ENCODE measurements around the gene ADORA2A. TPM values are rescaled to one million over a fixed set of nuclear protein-coding genes. Genes with fewer than 3 reads are reported as not detected.
A peak's percentile ranks its signal among the peaks of the same experiment; 100 is the strongest.

Gene ADORA2A
- total and polyA plus RNA-seq, 10 of the 15 experiments (the other 5 are each of a cell fraction or from before 2014, with no cell fraction given), result 0.69 to 31.2 (median 18.3) TPM

- TF ChIP-seq TCF12 (IDR thresholded peaks at IDR 0.05; ENCODE audit: low read depth, low read length) (no peak), NKRF (conservative IDR thresholded peaks at IDR 0.05) (no peak), ZNF622 (IDR thresholded peaks at IDR 0.05) (no peak)
- TF ChIP-seq, protein P1, sequence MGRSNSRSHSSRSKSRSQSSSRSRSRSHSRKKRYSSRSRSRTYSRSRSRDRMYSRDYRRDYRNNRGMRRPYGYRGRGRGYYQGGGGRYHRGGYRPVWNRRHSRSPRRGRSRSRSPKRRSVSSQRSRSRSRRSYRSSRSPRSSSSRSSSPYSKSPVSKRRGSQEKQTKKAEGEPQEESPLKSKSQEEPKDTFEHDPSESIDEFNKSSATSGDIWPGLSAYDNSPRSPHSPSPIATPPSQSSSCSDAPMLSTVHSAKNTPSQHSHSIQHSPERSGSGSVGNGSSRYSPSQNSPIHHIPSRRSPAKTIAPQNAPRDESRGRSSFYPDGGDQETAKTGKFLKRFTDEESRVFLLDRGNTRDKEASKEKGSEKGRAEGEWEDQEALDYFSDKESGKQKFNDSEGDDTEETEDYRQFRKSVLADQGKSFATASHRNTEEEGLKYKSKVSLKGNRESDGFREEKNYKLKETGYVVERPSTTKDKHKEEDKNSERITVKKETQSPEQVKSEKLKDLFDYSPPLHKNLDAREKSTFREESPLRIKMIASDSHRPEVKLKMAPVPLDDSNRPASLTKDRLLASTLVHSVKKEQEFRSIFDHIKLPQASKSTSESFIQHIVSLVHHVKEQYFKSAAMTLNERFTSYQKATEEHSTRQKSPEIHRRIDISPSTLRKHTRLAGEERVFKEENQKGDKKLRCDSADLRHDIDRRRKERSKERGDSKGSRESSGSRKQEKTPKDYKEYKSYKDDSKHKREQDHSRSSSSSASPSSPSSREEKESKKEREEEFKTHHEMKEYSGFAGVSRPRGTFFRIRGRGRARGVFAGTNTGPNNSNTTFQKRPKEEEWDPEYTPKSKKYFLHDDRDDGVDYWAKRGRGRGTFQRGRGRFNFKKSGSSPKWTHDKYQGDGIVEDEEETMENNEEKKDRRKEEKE (IDR thresholded peaks at IDR 0.05), result no peak
Observed at GRCh38 chr22:24426436-24426835, 963 bp upstream of the ADORA2A start (continued).

GRCh38 chr22:24426851-24427499 lies 424 bp upstream of the ADORA2A start:
- ChIA-PET SMC1A (ENCODE audit: uncharacterized antibody, unreplicated experiment) (interaction anchor here (0.5 to 8.9 kb wide), 14 partner anchors 10 to 418 kb away, joined by 3 to 48 read pairs (median 6); no protein-coding TSS in a partner anchor), RAD21 (ENCODE audit: unreplicated experiment) (interaction anchor here (1.4 to 10.4 kb wide), 9 partner anchors 8 to 128 kb away, joined by 3 to 107 read pairs (median 8); partner anchors contain the start of gene GUCD1), POLR2A (interaction anchor here (0.5 to 3.7 kb wide), 12 partner anchors 8 to 87 kb away, joined by 3 to 24 read pairs (median 7); no protein-coding TSS in a partner anchor), CTCF (interaction anchor here (0.6 to 19.9 kb wide), 7 partner anchors 10 to 125 kb away, joined by 3 to 332 read pairs (median 9); no protein-coding TSS in a partner anchor)
- TF ChIP-seq POU2F2 (IDR thresholded peaks at IDR 0.05; ENCODE audit: borderline replicate concordance, low read depth, low read length), result 0 out of 3 replicates have a peak, but pooled peaks have one; percentile 28
- TF ChIP-seq, protein P2, sequence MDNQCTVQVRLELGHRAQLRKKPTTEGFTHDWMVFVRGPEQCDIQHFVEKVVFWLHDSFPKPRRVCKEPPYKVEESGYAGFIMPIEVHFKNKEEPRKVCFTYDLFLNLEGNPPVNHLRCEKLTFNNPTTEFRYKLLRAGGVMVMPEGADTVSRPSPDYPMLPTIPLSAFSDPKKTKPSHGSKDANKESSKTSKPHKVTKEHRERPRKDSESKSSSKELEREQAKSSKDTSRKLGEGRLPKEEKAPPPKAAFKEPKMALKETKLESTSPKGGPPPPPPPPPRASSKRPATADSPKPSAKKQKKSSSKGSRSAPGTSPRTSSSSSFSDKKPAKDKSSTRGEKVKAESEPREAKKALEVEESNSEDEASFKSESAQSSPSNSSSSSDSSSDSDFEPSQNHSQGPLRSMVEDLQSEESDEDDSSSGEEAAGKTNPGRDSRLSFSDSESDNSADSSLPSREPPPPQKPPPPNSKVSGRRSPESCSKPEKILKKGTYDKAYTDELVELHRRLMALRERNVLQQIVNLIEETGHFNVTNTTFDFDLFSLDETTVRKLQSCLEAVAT (IDR thresholded peaks at IDR 0.05), result peak; percentile 30
- no peak for TF ChIP-seq SMARCA5 (IDR thresholded peaks at IDR 0.05)
- 0 out of 2 replicates have a peak, but pooled peaks have one; percentile 31 for TF ChIP-seq RB1 (IDR thresholded peaks at IDR 0.05; ENCODE audit: borderline replicate concordance)
- TF ChIP-seq CBX5 (IDR thresholded peaks at IDR 0.05; ENCODE audit: low read depth), result no peak
- TF ChIP-seq HDGF (IDR thresholded peaks at IDR 0.05), result peak; percentile 91
- TF ChIP-seq, protein P3, sequence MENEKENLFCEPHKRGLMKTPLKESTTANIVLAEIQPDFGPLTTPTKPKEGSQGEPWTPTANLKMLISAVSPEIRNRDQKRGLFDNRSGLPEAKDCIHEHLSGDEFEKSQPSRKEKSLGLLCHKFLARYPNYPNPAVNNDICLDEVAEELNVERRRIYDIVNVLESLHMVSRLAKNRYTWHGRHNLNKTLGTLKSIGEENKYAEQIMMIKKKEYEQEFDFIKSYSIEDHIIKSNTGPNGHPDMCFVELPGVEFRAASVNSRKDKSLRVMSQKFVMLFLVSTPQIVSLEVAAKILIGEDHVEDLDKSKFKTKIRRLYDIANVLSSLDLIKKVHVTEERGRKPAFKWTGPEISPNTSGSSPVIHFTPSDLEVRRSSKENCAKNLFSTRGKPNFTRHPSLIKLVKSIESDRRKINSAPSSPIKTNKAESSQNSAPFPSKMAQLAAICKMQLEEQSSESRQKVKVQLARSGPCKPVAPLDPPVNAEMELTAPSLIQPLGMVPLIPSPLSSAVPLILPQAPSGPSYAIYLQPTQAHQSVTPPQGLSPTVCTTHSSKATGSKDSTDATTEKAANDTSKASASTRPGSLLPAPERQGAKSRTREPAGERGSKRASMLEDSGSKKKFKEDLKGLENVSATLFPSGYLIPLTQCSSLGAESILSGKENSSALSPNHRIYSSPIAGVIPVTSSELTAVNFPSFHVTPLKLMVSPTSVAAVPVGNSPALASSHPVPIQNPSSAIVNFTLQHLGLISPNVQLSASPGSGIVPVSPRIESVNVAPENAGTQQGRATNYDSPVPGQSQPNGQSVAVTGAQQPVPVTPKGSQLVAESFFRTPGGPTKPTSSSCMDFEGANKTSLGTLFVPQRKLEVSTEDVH (IDR thresholded peaks at IDR 0.05; ENCODE audit: low read depth, partially characterized antibody), result peak; percentile 48
- TF ChIP-seq ZNF384 (IDR thresholded peaks at IDR 0.05; ENCODE audit: borderline replicate concordance, low read depth, low read length), result no peak
- peaks cover 38% of the 10 kb centered on the region for H3K4me1 ChIP-seq (ENCODE audit: control insufficient read depth, insufficient read depth, low read length)
- intact Hi-C loops (cut with micrococcal nuclease; ENCODE audit: unreplicated experiment), result no loop called here
- BruUV-seq (replicated peaks), result no TSS peak
- peak overlapping the region; percentile 89 for H3K27ac ChIP-seq (ENCODE audit: control insufficient read depth, insufficient read depth)
- DNase-seq (ENCODE audit: low read depth, low spot score) (no peak), FAIRE-seq (no peak), ATAC-seq (no peak; the same call in 2 of the 3 replicates)
- H3K9ac ChIP-seq (ENCODE audit: control insufficient read depth, insufficient read depth, low read length), result peak overlapping the region; percentile 73
- H4K20me1 ChIP-seq (ENCODE audit: control insufficient read depth, insufficient read depth), result no peaks in the 10 kb centered on the region
- peak overlapping the region; percentile 60 for H3K4me3 ChIP-seq
- H3K4me2 ChIP-seq (ENCODE audit: control insufficient read depth, insufficient read depth), result peak overlapping the region; percentile 83
- H3K9me3 ChIP-seq (replicated peaks; ENCODE audit: control insufficient read depth, insufficient read depth, low read length), result no peaks in the 10 kb centered on the region
- WGBS (ENCODE audit: insufficient coverage, insufficient replicate concordance, low lambda C conversion rate, missing lambda C conversion rate), result 43% methylated on average over 19 of the region's 19 CpGs
- in situ Hi-C loops (cut with MboI), result no loop called here
- H2AFZ ChIP-seq (ENCODE audit: control insufficient read depth, low read depth, low read length), result peak overlapping the region; percentile 86
- H3K27me3 ChIP-seq (replicated peaks in 1 of 2; ENCODE audit: control insufficient read depth in 2 of 2, insufficient read depth in 2 of 2, low read length in 1 of 2), result no peaks in the 10 kb centered on the region
- peaks cover 70% of the 10 kb centered on the region for H3K79me2 ChIP-seq (ENCODE audit: control insufficient read depth, insufficient read depth, low read length)
- H3K36me3 ChIP-seq (ENCODE audit: control insufficient read depth in 2 of 2, insufficient read depth in 2 of 2, low read length in 1 of 2), result no peaks in the 10 kb centered on the region
